IPS DF 4.7 (cell line): ENCODE data around the gene OTULIN.

ENCODE experiments used
- DNase-seq: peaks from one replicate; pipeline ENCODE4 v3.0.0-alpha.2; 2013; ENCODE audit warnings: low spot score; ENCODE audit errors: extremely low read depth

Gene OTULIN

GRCh38 chr5:14664270-14665100 is at the start of gene OTULIN:
TSS of gene OTULIN (plus strand) at chr5:14664718. CDS start at chr5:14664826, 108 bp downstream.
- DNase-seq: no peak

- DNase-seq: no peak
Observed at GRCh38 chr5:14615365-14615764, 49.2 kb upstream of the OTULIN start.

GRCh38 chr5:14617441-14617840 is 47.1 kb upstream of the OTULIN start:
- DNase-seq: no peak

- no peak for DNase-seq
Observed at GRCh38 chr5:14627270-14627669, 37.2 kb upstream of the OTULIN start.

- peak; percentile 9 for DNase-seq
Observed at GRCh38 chr5:14628346-14628745, 36.2 kb upstream of the OTULIN start.

GRCh38 chr5:14630671-14631070 is 33.8 kb upstream of the OTULIN start:
- DNase-seq: no peak

GRCh38 chr5:14635656-14636055 is 28.9 kb upstream of the OTULIN start:
- no peak for DNase-seq

- no peak for DNase-seq
Observed at GRCh38 chr5:14640765-14641164, 23.8 kb upstream of the OTULIN start.

GRCh38 chr5:14644623-14645237 is 19.8 kb upstream of the OTULIN start:
- DNase-seq: no peak

- no peak for DNase-seq
Observed at GRCh38 chr5:14650052-14650451, 14.5 kb upstream of the OTULIN start.

- no peak for DNase-seq
Observed at GRCh38 chr5:14655146-14655741, 9.3 kb upstream of the OTULIN start.

GRCh38 chr5:14656898-14657297 is 7.6 kb upstream of the OTULIN start:
- no peak for DNase-seq

GRCh38 chr5:14659821-14660607 is 4.5 kb upstream of the OTULIN start:
- DNase-seq: no peak

- DNase-seq: no peak
Observed at GRCh38 chr5:14660833-14661232, 3.7 kb upstream of the OTULIN start.

- DNase-seq: no peak
Observed at GRCh38 chr5:14662721-14663260, 1.7 kb upstream of the OTULIN start.

- DNase-seq: no peak
Observed at GRCh38 chr5:14663734-14664269, 716 bp upstream of the OTULIN start.

GRCh38 chr5:14665101-14665822 is 744 bp downstream of the OTULIN start:
- DNase-seq: no peak

GRCh38 chr5:14665949-14666348 is 1.4 kb downstream of the OTULIN start:
- DNase-seq: no peak

GRCh38 chr5:14666357-14666756 is 1.8 kb downstream of the OTULIN start:
- no peak for DNase-seq

GRCh38 chr5:14667290-14667689 is 2.8 kb downstream of the OTULIN start:
- DNase-seq: no peak
